PFSK-1 (cell line): ENCODE measurements around the gene ATG16L1.

Source experiments
- FOXP2 ChIP-seq: optimal IDR thresholded peaks from 2 replicates; pipeline ENCODE3; 2011; ENCODE audit warnings: borderline replicate concordance, control low read depth, inconsistent platforms; ENCODE audit not compliant: insufficient read depth; ENCODE audit errors: extremely low read length, extremely low read depth
- POLR2AphosphoS5 ChIP-seq: IDR thresholded peaks from 2 replicates; pipeline ENCODE4 v1.6.1; 2012; ENCODE audit warnings: low read depth, mild to moderate bottlenecking, control low read depth, low read length, moderate library complexity
- SIN3A ChIP-seq: IDR thresholded peaks from 2 replicates; pipeline ENCODE4 v1.6.1; 2012; ENCODE audit warnings: mild to moderate bottlenecking, low read length, moderate library complexity, borderline replicate concordance; ENCODE audit not compliant: insufficient read depth
- TAF1 ChIP-seq: IDR thresholded peaks from 2 replicates; pipeline ENCODE4 v1.6.1; 2012; ENCODE audit warnings: low read length, control low read depth, borderline replicate concordance; ENCODE audit not compliant: insufficient read depth
- TF ChIP-seq, protein P1 (sequence below), 2 experiments: IDR thresholded peaks; 2 replicates each; pipeline versions ENCODE4 v1.6.1 to v1.8.0; 2011 to 2012; ENCODE audit warnings: low read depth in 2 of 2, low read length in 2 of 2, control low read depth in 1 of 2, inconsistent platforms in 1 of 2, mild to moderate bottlenecking in 1 of 2, moderate library complexity in 1 of 2; ENCODE audit not compliant: insufficient read depth in 1 of 2

ATG16L1 gene

DNA sequence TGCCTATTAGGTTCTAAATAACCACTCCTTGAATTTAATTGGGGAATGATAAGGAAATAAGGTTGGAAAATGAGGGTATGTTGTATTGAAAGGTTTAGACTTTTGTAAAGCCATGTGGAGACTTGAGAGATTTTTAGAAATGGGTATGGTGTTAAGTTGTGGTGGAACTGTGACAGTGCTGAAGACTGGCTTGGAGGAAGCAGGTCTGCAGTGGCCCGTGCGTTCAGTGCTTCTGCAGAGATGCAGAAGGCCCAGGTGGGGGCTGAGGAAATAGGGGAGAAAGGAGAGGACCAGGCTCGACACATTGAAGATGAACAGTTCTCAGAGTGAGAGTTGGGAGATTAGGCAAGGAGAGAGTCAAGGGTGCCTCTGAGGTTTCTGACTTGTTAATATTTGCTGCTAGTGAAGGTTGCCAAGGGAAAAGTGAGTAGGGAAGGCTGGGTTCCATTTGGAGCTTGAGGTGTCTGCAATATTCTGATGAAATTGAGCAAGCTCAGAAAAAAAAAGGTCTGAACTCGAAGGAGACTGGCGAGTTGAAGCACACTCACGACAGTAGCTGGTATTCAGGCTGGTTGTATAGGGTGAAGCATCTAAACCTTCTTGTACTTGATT is 30.6 kb downstream of the ATG16L1 start:
- no peak for TF ChIP-seq SIN3A
- no peak for TF ChIP-seq FOXP2
- TF ChIP-seq POLR2AphosphoS5: no peak
- TF ChIP-seq, protein P1, sequence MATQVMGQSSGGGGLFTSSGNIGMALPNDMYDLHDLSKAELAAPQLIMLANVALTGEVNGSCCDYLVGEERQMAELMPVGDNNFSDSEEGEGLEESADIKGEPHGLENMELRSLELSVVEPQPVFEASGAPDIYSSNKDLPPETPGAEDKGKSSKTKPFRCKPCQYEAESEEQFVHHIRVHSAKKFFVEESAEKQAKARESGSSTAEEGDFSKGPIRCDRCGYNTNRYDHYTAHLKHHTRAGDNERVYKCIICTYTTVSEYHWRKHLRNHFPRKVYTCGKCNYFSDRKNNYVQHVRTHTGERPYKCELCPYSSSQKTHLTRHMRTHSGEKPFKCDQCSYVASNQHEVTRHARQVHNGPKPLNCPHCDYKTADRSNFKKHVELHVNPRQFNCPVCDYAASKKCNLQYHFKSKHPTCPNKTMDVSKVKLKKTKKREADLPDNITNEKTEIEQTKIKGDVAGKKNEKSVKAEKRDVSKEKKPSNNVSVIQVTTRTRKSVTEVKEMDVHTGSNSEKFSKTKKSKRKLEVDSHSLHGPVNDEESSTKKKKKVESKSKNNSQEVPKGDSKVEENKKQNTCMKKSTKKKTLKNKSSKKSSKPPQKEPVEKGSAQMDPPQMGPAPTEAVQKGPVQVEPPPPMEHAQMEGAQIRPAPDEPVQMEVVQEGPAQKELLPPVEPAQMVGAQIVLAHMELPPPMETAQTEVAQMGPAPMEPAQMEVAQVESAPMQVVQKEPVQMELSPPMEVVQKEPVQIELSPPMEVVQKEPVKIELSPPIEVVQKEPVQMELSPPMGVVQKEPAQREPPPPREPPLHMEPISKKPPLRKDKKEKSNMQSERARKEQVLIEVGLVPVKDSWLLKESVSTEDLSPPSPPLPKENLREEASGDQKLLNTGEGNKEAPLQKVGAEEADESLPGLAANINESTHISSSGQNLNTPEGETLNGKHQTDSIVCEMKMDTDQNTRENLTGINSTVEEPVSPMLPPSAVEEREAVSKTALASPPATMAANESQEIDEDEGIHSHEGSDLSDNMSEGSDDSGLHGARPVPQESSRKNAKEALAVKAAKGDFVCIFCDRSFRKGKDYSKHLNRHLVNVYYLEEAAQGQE (IDR thresholded peaks at IDR 0.05; ENCODE audit: insufficient read depth in 1 of 2, low read depth in 2 of 2, low read length in 2 of 2): no peak
- TF ChIP-seq TAF1: no peak

DNA sequence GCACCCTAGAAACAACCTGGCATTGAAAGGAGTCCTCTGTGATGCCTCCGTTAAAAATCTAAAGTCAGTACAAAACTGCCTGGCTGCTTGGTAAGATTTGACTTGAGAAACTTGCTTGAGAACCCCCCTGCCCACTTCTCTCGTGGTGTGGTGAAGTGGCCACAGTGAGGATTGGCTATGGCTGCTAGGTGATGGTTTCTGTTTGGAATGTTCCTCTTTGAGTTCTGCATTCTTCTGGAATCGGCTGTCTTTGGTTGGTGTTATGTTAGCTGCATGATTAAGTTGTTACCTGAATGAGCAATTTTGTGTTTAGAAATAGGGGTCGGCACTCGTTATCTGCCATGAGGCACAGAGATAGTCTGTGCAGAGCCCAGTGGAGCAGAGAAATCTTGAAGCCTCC is 34.4 kb downstream of the ATG16L1 start:
- no peak for TF ChIP-seq TAF1
- no peak for TF ChIP-seq POLR2AphosphoS5
- no peak for TF ChIP-seq SIN3A
- TF ChIP-seq FOXP2: no peak
- TF ChIP-seq, protein P1 (IDR thresholded peaks at IDR 0.05; ENCODE audit: insufficient read depth in 1 of 2, low read depth in 2 of 2, low read length in 2 of 2): no peak

DNA sequence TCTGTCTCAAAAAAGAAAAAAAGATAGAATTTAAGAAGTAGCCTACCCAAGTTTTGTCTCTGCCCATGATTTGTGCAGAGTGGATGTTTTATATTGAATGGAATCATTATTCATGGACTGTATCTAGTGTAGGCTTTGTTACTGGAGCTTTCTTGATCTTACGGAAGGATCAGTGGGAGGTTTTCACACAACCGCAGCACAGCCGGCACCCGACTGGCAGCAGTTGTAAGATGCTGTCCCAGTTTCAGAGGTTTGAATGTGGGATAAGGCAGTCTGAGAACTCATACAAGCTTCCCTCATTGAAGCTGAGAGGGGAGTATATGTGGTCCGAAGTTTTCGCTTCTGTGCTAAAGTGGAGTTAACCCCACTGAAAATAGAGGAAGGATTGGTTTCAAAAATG is 36.4 kb downstream of the ATG16L1 start:
- TF ChIP-seq, protein P1 (IDR thresholded peaks at IDR 0.05; ENCODE audit: insufficient read depth in 1 of 2, low read depth in 2 of 2, low read length in 2 of 2): no peak
- TF ChIP-seq POLR2AphosphoS5: no peak
- TF ChIP-seq TAF1: no peak
- no peak for TF ChIP-seq FOXP2
- TF ChIP-seq SIN3A: no peak

DNA sequence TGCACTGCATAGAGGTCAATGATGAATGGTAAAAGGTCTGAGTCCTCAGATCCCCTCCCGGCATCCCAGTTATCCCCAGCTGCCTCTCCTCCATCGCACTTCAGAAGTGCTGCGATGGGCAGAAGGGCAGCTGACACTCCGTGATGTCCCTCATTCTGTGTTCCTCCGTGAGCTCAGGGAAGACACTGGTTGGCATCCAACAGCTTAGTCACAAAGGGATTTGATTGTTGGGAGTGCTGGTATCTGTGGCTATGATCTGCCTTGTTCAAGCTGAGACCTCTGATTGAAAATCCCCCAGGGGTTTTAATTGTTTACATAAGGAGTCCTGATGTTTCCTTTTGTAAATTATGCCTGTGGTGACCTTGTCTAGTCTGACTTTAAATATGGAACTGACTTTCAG is 37.2 kb downstream of the ATG16L1 start:
- no peak for TF ChIP-seq TAF1
- TF ChIP-seq, protein P1 (IDR thresholded peaks at IDR 0.05; ENCODE audit: insufficient read depth in 1 of 2, low read depth in 2 of 2, low read length in 2 of 2): no peak
- TF ChIP-seq FOXP2: no peak
- TF ChIP-seq SIN3A: no peak
- no peak for TF ChIP-seq POLR2AphosphoS5
